ENCODE results near the gene TPD52L3. TPM values are rescaled to one million over a fixed set of nuclear protein-coding genes. Genes with fewer than 3 reads are reported as not detected.

Gene TPD52L3
- total and polyA plus RNA-seq, 9 donors: not detected

DNA sequence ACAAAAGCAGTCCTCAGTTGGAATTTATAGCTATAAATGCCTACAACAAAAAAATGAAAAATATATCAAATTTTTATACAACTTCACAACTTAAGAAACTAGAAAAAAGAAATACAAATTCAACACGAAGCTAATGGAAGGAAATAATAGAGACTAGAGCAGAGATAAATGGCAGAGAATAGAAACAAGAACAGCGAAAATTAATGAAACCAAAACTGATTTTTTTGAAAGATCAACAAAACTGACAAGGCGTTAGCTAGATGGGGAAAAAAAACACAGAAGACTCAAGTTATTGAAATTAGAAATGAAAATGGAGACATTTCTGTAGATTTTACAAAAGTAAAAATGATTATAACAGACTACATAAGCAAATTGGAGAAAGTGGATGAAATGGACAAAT, 20.6 kb downstream of the TPD52L3 start:
- no peaks in the 10 kb centered on the region for H3K36me3 ChIP-seq
- no peaks in the 10 kb centered on the region for H3K4me1 ChIP-seq (ENCODE audit: insufficient read depth)
- WGBS, 3 donors: 71 to 80% (median 72%) methylated on average over 3 of the region's 3 CpGs
- no peak overlapping the region for H3K27ac ChIP-seq
- H3K27me3 ChIP-seq: no peaks in the 10 kb centered on the region
- no peaks in the 10 kb centered on the region for H3K9me3 ChIP-seq
- TF ChIP-seq EP300 (IDR thresholded peaks at IDR 0.05): no peak
- TF ChIP-seq POLR2A (IDR thresholded peaks at IDR 0.05): no peak
- TF ChIP-seq, protein P1, sequence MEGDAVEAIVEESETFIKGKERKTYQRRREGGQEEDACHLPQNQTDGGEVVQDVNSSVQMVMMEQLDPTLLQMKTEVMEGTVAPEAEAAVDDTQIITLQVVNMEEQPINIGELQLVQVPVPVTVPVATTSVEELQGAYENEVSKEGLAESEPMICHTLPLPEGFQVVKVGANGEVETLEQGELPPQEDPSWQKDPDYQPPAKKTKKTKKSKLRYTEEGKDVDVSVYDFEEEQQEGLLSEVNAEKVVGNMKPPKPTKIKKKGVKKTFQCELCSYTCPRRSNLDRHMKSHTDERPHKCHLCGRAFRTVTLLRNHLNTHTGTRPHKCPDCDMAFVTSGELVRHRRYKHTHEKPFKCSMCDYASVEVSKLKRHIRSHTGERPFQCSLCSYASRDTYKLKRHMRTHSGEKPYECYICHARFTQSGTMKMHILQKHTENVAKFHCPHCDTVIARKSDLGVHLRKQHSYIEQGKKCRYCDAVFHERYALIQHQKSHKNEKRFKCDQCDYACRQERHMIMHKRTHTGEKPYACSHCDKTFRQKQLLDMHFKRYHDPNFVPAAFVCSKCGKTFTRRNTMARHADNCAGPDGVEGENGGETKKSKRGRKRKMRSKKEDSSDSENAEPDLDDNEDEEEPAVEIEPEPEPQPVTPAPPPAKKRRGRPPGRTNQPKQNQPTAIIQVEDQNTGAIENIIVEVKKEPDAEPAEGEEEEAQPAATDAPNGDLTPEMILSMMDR (IDR thresholded peaks at IDR 0.05): no peak
- DNase-seq: no peak
- intact Hi-C loops (cut with DNase I): no loop called here
- H3K4me3 ChIP-seq: no peak overlapping the region

DNA sequence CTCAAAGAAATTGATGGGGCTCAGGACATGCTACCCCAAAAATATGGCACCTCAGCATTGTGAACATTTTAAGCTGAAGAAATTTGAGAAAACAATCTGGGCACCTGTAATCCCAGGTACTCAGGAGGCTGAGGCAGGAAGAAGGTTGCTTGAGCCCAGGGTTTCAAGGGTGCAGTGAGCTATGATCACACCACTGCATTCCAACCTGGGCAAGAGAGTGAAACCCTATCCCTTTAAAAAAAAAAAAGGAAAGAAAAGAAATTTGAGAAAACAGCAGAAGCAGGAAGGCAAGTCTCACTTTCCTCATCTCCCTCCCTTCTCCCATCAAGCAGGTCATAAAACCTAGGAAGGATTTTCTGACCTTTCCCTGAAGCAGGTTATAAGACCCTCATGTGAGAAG, 23.6 kb downstream of the TPD52L3 start:
- H3K36me3 ChIP-seq: no peaks in the 10 kb centered on the region
- intact Hi-C loops (cut with DNase I): loop anchor here in 1 of 4 donors (5.0 to 10.0 kb wide), 2 partner anchors 213 to 371 kb away; no protein-coding TSS in a partner anchor
- H3K27ac ChIP-seq: no peak overlapping the region
- no peak overlapping the region for H3K4me3 ChIP-seq
- no peaks in the 10 kb centered on the region for H3K27me3 ChIP-seq
- no peak for DNase-seq
- TF ChIP-seq, protein P1 (IDR thresholded peaks at IDR 0.05): no peak
- TF ChIP-seq POLR2A (IDR thresholded peaks at IDR 0.05): no peak
- no peaks in the 10 kb centered on the region for H3K9me3 ChIP-seq
- no peaks in the 10 kb centered on the region for H3K4me1 ChIP-seq (ENCODE audit: insufficient read depth)

DNA sequence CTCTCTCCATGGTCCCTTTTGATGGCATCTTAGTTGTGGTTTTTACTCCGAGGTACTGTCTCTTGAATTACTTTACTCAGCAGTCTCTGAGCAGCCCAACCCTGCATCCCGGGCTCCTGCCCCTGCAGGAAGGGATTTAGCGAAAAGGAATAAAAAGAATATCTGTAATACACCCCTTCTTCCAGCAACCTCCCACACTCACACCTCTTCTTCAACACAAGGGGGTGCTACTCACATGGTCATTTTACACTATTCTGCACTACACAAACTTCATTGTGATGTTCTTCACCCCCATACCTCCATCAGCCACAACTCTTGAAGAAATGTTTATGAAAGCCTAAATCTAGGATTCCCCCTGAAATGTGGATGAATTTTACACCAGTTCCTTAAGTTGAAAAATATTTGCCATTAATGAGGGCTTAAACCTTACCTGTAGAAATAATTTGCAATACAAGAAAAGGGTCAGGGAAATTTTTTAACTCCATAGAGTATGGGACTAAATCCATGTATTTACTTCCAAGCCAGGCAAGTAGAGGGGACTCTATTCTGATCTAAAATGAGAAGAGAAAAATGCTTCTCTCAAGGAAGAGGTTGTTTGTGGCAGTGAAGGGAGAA, 26.0 kb downstream of the TPD52L3 start:
- no peaks in the 10 kb centered on the region for H3K36me3 ChIP-seq
- TF ChIP-seq, protein P1 (IDR thresholded peaks at IDR 0.05): peak in 2 of 3 donors; percentile 21 to 41
- TF ChIP-seq EP300 (IDR thresholded peaks at IDR 0.05): no peak
- TF ChIP-seq POLR2A (IDR thresholded peaks at IDR 0.05): no peak
- no peak overlapping the region for H3K27ac ChIP-seq
- H3K27me3 ChIP-seq: no peaks in the 10 kb centered on the region
- H3K4me3 ChIP-seq: no peak overlapping the region
- intact Hi-C loops (cut with DNase I): loop anchor here in 1 of 4 donors (5.0 to 10.0 kb wide), 2 partner anchors 211 to 368 kb away; no protein-coding TSS in a partner anchor
- no peak for DNase-seq
- no peaks in the 10 kb centered on the region for H3K9me3 ChIP-seq
- 10 to 28% (median 19%) methylated on average over 3 of the region's 3 CpGs for WGBS, 3 donors
- H3K4me1 ChIP-seq (ENCODE audit: insufficient read depth): no peaks in the 10 kb centered on the region

DNA sequence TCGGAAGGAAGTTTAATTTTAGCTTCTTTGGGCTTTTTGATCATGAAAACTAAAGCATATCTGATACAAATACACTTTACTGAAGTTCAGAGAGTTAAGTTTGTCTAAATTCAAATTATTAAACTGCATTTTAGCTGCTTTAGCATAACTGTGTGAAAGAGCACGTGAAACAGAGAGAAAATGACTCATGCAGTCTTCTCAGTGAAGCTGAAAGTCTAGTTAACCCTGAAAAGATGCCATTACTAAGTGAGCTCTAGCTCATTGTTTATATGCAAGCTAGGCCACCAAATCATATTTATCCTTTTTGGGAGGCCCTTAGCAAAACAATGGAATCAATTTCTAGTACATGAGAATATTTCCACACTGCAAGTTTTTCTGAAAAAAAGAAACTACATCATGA, 27.6 kb downstream of the TPD52L3 start:
- no peaks in the 10 kb centered on the region for H3K27me3 ChIP-seq
- H3K27ac ChIP-seq: no peak overlapping the region
- no peaks in the 10 kb centered on the region for H3K36me3 ChIP-seq
- H3K4me3 ChIP-seq: no peak overlapping the region
- H3K4me1 ChIP-seq (ENCODE audit: insufficient read depth): no peaks in the 10 kb centered on the region
- no peak for DNase-seq
- WGBS, 3 donors: 33 to 45% (median 40%) methylated on average over 2 of the region's 2 CpGs
- intact Hi-C loops (cut with DNase I): loop anchor here in 1 of 4 donors (10.0 kb wide), 1 partner anchor 209 kb away; no protein-coding TSS in a partner anchor
- H3K9me3 ChIP-seq: no peaks in the 10 kb centered on the region
- TF ChIP-seq POLR2A (IDR thresholded peaks at IDR 0.05) (no peak), EP300 (IDR thresholded peaks at IDR 0.05) (no peak)
- TF ChIP-seq, protein P1 (IDR thresholded peaks at IDR 0.05): no peak
